HL-60 (cell line): ENCODE measurements around the gene EIF4ENIF1.

Experiments used
- GABPA ChIP-seq: IDR thresholded peaks from 2 replicates; pipeline ENCODE4 v1.6.1; 2012; ENCODE audit warnings: low read depth
- POLR2AphosphoS5 ChIP-seq: IDR thresholded peaks from 2 replicates; pipeline ENCODE4 v1.6.1; 2012; ENCODE audit warnings: low read depth
- TF ChIP-seq, protein P1 (sequence below): IDR thresholded peaks from 2 replicates; pipeline ENCODE4 v1.6.1; 2012; ENCODE audit warnings: low read depth; ENCODE audit not compliant: insufficient replicate concordance
- TF ChIP-seq, protein P2 (sequence below): IDR thresholded peaks from one replicate; pipeline ENCODE4 v1.5.1; 2011; ENCODE audit warnings: low read length, control low read depth, inconsistent platforms; ENCODE audit not compliant: insufficient read depth

- TF ChIP-seq, protein P1, sequence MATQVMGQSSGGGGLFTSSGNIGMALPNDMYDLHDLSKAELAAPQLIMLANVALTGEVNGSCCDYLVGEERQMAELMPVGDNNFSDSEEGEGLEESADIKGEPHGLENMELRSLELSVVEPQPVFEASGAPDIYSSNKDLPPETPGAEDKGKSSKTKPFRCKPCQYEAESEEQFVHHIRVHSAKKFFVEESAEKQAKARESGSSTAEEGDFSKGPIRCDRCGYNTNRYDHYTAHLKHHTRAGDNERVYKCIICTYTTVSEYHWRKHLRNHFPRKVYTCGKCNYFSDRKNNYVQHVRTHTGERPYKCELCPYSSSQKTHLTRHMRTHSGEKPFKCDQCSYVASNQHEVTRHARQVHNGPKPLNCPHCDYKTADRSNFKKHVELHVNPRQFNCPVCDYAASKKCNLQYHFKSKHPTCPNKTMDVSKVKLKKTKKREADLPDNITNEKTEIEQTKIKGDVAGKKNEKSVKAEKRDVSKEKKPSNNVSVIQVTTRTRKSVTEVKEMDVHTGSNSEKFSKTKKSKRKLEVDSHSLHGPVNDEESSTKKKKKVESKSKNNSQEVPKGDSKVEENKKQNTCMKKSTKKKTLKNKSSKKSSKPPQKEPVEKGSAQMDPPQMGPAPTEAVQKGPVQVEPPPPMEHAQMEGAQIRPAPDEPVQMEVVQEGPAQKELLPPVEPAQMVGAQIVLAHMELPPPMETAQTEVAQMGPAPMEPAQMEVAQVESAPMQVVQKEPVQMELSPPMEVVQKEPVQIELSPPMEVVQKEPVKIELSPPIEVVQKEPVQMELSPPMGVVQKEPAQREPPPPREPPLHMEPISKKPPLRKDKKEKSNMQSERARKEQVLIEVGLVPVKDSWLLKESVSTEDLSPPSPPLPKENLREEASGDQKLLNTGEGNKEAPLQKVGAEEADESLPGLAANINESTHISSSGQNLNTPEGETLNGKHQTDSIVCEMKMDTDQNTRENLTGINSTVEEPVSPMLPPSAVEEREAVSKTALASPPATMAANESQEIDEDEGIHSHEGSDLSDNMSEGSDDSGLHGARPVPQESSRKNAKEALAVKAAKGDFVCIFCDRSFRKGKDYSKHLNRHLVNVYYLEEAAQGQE: no peak
- TF ChIP-seq, protein P2, sequence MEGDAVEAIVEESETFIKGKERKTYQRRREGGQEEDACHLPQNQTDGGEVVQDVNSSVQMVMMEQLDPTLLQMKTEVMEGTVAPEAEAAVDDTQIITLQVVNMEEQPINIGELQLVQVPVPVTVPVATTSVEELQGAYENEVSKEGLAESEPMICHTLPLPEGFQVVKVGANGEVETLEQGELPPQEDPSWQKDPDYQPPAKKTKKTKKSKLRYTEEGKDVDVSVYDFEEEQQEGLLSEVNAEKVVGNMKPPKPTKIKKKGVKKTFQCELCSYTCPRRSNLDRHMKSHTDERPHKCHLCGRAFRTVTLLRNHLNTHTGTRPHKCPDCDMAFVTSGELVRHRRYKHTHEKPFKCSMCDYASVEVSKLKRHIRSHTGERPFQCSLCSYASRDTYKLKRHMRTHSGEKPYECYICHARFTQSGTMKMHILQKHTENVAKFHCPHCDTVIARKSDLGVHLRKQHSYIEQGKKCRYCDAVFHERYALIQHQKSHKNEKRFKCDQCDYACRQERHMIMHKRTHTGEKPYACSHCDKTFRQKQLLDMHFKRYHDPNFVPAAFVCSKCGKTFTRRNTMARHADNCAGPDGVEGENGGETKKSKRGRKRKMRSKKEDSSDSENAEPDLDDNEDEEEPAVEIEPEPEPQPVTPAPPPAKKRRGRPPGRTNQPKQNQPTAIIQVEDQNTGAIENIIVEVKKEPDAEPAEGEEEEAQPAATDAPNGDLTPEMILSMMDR: no peak
- TF ChIP-seq POLR2AphosphoS5 (no peak), GABPA (no peak)
These were observed 47.4 kb upstream of the EIF4ENIF1 start for GRCh38 chr22:31537019-31537535.
